GM19238 (cell line): ENCODE measurements around the gene TGFB3.
"Not testable (repeated sequence)": the region's sequence is repeated elsewhere in the genome, so short reads cannot be mapped to it uniquely, and the experiment has no call there.

Experiments
- DNase-seq: peaks from one replicate; pipeline ENCODE4 v3.0.0; 2011; ENCODE audit warnings: low spot score; ENCODE audit not compliant: insufficient read length

TGFB3 gene

DNA sequence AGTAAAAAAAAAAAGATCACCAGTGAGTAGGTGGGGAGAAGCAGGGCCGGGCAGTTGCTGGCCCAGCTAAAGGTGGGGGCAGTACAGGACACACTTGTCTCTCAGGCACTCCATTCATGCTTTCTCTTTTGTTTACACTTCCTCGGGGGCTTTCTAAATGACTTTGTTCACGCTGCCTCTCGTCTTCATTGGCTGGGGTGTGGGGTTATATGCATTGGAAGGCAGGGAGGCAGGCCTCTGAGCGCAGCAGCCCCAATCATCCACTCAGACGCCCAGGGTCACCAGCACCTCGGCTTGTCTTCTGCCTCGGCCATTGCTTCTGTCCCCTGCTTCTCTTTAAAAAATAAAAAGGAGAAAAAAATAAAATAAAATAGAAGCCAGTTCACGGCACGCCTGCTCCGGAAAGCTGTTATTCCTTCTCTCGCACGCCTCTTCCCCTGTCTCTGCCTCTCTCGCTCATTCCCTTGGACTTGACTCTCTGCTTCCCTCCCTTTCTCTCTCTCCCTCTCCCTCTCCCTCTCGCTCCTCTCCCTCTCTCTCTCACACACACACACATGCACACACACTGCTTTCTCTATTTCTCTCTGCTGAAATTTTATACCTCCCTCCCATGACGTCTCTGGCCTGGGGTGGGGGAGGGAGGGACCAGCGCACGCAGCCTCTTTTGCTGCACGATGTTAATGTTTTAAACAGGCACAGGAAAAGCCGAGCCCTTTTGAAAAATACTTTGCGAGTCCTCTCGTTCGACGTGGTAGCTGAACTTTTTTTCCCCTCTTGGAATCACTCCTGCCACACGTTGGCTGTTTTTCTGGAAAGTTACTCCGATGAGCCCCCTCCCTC lies at the start of gene TGFB3:
TSS of gene TGFB3 (minus strand) at position 570 of the 840 bp plus-strand sequence. CDS start 1,102 bp downstream, outside the sequence.
- peak; percentile 68 for DNase-seq

DNA sequence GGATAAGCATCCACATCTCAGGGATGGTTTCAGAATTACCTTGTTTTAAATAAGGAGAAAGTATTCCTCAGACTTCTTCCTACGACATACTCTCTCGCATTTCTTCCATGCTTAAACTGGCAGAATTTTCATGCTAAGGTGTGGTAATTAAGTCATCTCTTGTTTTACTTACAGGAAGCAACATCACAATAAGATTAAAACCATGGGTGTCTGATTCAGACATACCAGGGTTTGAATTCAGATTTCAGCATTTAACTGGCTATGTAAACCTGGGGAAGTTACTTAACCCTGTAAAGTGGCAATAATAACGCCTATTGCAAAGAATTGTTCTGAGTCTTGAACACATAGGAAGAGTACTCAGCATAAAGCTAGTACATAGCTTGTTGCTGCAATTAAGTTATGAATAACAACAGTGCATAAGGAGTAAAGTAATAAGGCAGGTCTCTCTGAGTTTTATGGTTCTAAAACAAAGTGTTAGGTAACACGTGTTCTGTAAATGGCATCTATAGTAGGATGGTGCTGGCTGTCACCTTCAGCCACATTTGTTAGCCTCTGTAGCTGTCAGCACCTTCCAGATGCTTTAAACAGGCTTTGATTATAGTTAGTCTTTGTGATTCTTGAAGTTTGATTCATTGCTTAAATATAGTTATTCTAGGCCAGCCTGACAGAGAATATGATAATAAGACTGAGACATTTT lies 42.6 kb upstream of the TGFB3 start:
- DNase-seq: no peak

- no peak for DNase-seq
Observed at GRCh38 chr14:76023757-76024156, 42.0 kb upstream of the TGFB3 start.

DNA sequence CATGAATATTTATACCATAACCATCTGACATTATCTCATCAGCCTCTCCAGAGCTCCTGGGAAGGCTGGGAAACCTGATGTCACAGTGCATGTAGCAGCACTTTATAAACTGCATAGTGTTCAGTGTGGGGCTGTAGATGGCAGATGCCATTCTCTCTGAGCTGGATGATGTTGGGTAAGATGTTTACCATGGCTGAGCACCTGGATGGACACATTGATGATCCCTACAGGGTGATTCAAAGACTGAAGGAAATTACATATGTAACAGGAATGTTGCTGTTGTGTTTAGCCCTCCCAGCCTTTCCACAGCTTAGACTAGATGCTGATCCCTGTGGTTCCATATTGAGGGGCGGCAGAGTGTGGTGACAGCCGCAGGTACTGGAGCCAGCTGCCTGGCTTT lies 41.2 kb upstream of the TGFB3 start:
- DNase-seq: no peak

- DNase-seq: no peak
Observed at GRCh38 chr14:76019676-76020075, 37.9 kb upstream of the TGFB3 start.

DNA sequence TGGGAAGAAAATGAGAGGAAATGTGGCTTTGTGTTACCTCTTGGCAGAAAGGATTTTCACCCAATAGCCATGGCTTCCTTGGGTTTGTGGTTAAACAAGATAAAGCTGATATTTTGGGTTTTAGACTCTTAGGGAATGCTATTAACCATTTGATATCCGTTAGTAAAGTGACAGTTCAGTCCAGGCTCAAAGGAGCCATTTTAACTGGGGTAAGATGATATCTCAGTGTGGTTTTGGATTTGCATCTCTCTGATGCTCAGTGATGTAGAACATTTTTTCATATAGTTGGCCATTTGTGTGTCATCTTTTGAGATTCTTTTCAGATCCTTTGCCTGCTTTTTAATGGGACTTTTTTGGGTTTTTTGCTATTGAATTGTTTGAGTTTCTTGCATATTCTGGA lies 33.9 kb upstream of the TGFB3 start:
- DNase-seq: no peak

DNA sequence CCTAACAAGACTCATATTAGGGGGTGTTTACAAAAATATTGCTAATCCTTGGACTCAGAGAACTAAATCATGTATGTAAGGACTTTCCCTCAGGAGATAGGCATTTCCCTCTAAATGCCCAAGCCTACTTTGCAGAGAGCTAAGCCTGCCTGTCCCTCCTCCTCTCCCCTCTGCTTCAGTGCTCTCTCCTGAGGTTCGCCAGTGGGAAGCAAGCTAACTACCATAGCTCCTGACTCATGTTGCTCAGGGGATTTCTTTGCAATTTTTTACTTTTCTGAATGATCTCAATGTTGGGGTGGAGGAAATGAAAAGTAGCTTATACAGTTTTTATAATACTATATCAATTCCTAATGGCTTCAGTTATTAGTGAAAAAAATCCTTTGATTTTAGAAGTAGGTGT lies 33.4 kb upstream of the TGFB3 start:
- no peak for DNase-seq

DNA sequence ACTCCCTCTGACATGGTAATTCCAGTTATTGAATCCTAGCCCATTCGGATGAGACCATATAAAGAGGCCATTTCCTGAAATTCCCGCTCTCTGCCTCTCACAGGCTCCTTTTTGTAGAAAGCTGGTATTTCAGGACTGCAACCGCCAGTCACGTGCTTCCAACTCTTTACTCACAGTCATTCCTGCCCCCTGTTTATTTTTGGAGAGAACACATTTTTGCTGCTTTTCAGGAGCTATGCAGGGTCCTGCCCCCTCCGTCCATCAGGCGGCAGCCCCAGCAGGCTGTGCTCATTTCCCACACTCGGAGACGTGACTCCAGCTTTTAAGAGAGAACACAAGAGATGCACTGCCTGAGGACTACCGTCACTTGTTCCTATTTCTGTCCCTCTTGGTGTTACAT lies 30.6 kb upstream of the TGFB3 start:
- no peak for DNase-seq

- DNase-seq: no peak
Observed at GRCh38 chr14:76011930-76012329, 30.1 kb upstream of the TGFB3 start.

GRCh38 chr14:76009627-76010026 lies 27.8 kb upstream of the TGFB3 start:
- DNase-seq: not testable (repeated sequence)

DNA sequence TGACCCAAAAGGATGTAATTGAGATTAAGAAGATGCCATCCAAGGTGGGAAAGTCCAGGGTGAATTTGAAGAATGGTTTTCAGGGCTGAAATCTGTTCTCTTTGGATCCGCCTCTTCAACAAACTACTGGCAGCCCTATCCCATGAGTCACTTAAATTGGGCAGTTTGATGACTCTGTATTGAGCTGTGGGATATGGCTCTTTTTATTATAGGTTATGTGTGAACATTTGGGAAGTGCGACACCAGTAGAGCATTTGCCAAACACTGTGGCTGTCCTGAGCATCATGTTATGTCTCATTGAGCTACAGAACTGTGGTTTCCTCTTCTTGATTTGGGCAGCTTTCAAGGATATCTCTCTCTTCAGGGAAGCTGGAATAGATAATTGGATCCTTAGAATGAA lies 26.1 kb upstream of the TGFB3 start:
- no peak for DNase-seq

DNA sequence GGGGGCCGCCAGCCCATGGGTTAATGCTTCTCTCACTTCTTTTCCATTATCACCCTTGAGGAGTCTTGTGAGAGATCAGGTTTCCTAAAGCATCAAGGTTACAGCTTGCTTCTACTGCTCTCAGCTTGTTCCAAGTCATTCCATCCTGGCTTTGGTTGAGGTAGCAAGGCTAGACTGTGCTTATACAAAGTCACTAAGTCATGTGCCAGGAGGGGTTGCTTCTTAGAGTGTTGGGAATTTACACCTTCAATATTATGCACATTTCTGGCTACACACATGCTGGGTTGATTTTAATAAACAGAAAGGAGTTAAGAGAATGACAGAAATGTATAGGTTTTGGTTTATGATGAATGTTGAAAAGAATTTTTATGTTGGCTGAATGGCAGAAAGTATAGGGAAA lies 25.6 kb upstream of the TGFB3 start:
- no peak for DNase-seq

DNA sequence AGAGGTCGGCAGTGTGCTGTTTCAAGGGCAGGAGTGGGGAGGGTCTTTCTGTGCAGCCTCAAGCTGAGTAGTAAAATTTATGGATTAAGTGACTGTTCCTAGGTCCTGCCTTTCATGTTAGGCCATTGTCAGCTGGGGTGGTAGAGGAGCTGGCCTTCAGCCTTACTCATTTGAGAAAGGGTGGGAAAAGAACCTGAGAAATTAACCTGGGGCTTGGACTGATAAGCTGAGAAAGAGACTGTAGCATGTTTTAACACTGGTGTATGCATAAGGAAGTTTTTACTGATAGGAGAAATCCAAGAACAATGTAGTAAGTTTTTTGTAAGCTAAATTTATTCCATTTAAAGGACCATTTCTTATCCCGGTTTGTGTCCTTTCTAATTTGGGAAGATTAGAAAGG lies 24.5 kb upstream of the TGFB3 start:
- DNase-seq: no peak

DNA sequence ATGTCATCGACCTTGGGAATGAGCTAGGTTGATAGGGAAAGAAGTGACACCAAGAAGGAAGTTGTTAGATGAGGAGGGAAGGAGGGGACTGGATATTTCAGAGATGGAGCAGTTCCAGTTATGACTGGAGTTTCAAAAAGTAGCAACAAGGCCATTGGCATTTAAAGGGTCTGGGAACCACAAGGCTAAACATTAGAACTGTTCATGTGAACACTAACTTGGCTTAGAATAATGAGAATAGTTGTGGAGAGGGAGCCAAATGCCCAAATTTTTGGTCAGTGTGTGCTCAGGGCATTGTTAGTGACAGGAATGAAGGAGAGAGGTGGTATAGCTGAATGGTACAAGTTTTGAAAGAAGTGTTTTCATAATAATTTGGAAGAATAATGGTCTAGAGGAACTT lies 20.6 kb upstream of the TGFB3 start:
- no peak for DNase-seq

- DNase-seq: no peak
Observed at GRCh38 chr14:75999511-76000190, 17.9 kb upstream of the TGFB3 start.

- DNase-seq: no peak
Observed at GRCh38 chr14:75996488-75996887, 14.7 kb upstream of the TGFB3 start.

DNA sequence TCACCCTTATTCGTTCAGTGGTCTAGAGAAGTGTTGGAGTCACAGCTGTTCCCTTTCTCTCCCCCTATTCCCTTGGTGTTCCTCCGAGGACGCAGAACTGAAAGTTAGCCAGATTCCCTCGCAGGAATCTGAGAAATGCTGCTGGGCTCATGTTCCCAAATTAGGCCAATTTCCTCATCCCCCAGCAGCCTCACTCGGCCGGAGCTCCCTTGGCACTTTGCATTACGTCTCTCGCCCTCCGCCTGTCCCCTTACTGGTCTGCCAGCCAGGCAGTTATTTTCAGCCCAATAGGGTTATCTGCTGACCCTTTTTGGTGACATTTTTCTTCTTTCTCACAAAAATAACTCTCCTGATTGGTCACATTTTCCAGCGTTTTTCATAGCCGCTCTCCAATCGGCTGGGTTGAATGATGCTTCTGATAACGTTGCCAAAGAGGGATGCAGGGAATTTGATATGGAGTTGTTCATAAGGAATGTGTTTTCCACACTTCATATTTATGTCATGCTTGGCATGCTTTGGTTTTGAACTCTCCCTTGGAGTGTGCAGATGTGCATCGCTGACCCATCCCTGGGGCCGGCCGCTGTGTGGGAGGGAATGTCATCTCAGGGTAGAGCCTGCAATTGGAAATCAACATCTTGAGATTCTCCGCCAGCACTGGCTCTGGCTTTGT lies 13.7 kb upstream of the TGFB3 start:
- DNase-seq: no peak

GRCh38 chr14:75993567-75994041 lies 11.8 kb upstream of the TGFB3 start:
- DNase-seq: no peak

GRCh38 chr14:75991753-75992152 lies 10.0 kb upstream of the TGFB3 start:
- DNase-seq: no peak

GRCh38 chr14:75990297-75990696 lies 8.5 kb upstream of the TGFB3 start:
- no peak for DNase-seq

DNA sequence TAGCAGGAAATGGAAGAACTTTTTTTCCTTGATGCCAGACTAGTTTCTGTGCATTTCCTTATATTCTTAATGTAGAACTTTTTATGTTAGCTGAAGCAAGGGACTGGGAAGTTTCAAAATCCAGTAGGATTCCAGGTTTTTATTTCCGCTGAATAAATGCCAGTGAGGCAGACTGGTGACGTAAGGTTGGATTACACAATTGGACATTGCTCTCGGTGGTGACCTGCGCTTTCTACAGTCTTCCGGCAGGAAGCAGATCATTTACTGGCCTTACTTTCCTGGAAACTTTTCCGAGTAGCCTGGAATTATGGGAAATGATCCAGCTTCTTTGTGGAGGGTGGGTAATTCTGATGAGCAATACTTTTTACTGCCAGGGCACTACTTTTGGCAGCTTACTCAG lies 7.3 kb upstream of the TGFB3 start:
- DNase-seq: no peak
